ENCODE results near the gene LSM14A.

DNA sequence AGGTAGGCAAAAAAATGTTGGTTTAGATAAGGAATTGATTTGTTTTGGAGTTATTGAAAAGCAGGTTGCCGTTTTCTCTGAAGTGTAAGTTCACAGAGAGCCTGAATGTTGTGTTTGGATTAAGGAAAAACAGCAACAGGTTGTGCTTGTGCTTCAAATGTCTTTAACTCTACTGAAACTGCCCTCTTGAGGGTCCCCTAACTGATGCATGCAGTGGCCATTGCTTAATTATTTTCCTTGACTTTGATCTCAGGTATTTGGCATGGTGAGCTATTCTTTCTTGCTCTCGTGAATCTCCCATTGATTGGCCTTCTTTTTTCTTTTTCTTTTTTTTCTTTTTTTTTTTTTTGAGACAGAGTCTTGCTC, 85.2 kb downstream of the LSM14A start:
- TF ChIP-seq, protein P1, sequence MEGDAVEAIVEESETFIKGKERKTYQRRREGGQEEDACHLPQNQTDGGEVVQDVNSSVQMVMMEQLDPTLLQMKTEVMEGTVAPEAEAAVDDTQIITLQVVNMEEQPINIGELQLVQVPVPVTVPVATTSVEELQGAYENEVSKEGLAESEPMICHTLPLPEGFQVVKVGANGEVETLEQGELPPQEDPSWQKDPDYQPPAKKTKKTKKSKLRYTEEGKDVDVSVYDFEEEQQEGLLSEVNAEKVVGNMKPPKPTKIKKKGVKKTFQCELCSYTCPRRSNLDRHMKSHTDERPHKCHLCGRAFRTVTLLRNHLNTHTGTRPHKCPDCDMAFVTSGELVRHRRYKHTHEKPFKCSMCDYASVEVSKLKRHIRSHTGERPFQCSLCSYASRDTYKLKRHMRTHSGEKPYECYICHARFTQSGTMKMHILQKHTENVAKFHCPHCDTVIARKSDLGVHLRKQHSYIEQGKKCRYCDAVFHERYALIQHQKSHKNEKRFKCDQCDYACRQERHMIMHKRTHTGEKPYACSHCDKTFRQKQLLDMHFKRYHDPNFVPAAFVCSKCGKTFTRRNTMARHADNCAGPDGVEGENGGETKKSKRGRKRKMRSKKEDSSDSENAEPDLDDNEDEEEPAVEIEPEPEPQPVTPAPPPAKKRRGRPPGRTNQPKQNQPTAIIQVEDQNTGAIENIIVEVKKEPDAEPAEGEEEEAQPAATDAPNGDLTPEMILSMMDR (IDR thresholded peaks at IDR 0.05): no peak
- no peak for TF ChIP-seq POLR2A (IDR thresholded peaks at IDR 0.05)

All from Peyer's patch (tissue), 4 donors.